22Rv1 (cell line): ENCODE measurements around the gene MAGI2.
"Not testable (repeated sequence)": the region's sequence is repeated elsewhere in the genome, so short reads cannot be mapped to it uniquely, and the experiment has no call there.

ENCODE experiments used
- H3K27ac ChIP-seq: fragments of 450-650 bp; 2 replicates; pipeline ENCODE4 v1.5.1; 2017
- CTCF ChIP-seq: fragments of 450-650 bp; IDR thresholded peaks from 2 replicates; pipeline ENCODE4 v1.5.1; 2017; ENCODE audit warnings: mild to moderate bottlenecking
- ZFX ChIP-seq: fragments of 450-650 bp; IDR thresholded peaks from 2 replicates; pipeline ENCODE4 v1.6.1; 2017; ENCODE audit warnings: antibody characterized with exemption, borderline replicate concordance

MAGI2 gene

DNA sequence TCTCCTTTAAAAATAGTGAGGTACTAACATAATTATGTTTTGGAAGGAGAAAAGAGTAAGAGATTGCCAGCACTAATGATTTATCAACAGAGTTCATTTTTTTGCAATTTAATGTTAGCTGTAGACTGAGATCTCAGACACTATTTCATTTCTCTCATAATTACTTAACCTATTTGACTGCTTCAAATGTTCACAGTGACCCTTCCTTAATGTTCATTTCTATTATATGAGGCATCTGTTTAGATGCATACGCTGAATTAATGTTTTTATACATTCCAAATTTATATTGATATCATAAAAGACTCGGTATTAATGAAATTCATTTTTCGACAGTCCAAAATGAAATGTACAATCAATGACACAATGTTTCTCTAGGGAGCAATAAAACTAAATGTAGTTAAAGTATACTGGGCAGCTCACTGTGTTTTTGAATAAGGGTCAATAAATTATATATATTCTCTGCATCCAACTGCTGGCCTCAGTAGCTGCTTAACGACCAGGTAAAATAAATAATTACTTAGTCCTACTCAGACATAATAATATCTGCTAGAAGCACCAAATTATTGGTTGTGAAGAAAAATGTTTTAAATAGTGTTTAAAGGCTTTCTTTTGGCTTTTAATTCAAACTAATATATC is 373.4 kb downstream of the MAGI2 start:
- H3K27ac ChIP-seq: no peak overlapping the region
- no peak for TF ChIP-seq ZFX
- TF ChIP-seq CTCF: no peak

DNA sequence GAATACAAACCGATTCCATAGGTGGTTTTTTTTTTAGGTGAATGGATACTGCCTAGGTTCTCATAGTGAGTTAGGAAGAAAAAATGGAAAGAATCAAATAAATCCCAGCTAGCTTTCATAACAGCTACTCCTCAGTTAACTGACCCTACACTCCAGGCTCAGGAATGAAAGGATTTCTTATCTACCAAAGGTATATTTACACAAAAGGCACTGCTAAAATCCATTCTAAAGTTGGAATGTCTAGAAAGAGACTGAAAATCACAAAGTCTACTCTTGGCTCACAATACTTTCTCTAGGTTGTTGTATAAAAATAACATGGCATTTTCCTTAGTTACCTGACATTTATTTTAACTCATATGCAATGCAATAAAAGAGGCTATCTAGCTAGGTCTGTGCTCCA is 375.2 kb downstream of the MAGI2 start:
- no peak overlapping the region for H3K27ac ChIP-seq
- TF ChIP-seq ZFX (no peak), CTCF (no peak)

DNA sequence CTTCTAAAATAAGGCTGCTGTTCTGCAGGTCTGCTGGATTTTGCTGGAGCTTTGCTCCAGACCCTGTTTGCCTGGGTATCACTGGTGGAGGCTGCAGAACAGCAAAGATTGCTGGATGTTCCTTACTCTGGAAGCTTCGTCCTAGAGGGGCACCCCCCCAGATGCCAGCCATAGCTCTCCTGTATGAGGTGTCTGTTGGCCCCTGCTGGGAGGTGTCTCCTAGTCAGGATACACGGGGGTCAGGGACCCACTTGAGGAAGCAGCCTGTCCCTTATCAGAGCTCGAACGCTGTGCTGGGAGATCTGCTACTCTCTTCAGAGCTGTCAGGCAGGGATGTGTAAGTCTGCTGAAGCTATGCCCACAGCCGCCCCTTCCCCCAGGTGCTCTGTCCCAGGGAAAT is 382.3 kb downstream of the MAGI2 start:
- not testable (repeated sequence) for H3K27ac ChIP-seq

- no peak overlapping the region for H3K27ac ChIP-seq
- TF ChIP-seq ZFX: no peak
Observed at GRCh38 chr7:79064187-79064823, 389.2 kb downstream of the MAGI2 start.

GRCh38 chr7:79063019-79063698 is 390.3 kb downstream of the MAGI2 start:
- no peak overlapping the region for H3K27ac ChIP-seq
- TF ChIP-seq CTCF (peak; percentile 48), ZFX (no peak)

GRCh38 chr7:79060498-79060897 is 393.0 kb downstream of the MAGI2 start:
- no peak for TF ChIP-seq ZFX
- no peak for TF ChIP-seq CTCF
- H3K27ac ChIP-seq: no peak overlapping the region

DNA sequence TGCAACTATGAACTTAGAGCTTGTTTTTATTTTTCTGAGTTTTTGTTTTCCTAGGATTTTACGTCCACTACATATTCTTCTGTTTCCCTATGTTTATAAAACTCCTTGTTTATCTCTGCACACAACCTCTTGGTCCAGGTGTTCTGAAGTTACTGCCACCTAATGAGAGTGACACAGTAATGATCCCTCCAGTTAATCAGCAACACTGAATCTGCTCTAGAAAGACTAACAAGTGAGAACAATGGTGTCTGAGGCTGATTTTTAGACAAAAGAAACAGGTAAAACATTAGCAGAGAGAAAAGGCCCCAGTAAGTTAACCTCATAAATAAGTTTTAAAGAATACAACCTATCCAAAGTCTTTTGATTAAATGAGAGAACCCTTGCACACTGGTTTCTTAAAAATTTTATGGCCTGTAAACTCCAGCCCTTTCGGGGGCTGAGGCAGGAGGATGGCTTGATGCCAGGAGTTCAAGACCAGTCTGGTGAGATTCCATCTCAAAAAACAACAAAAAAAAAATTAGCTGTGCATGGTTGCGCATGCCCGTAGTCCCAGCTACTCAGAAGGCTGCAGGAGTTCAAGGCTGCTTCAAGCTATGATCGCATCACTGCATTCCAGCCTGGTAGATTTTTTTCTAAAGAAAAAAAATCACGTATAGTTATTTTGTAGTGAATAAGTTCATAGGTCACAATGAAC is 397.6 kb downstream of the MAGI2 start:
- peak overlapping the region; percentile 33 for H3K27ac ChIP-seq
- TF ChIP-seq ZFX (no peak), CTCF (no peak)

DNA sequence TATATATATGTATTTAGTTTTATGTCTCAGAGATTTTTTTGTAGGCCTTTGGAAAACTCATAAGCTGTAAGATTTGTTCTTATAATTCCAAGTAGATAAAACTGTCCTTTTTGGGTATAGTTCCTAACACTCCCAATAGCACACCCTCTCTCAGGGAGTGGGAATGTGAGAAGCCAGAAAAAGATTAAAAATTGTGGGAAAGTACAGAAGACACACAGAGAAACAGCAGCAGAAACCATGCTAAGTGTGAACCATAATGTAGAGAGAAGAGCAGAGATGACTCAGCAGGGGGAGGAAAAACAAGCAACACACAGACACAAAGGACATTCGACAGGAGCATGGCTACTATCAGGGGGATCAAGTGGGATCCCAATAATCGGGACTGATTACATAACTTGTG is 401.6 kb downstream of the MAGI2 start:
- H3K27ac ChIP-seq: no peak overlapping the region
- TF ChIP-seq ZFX (no peak), CTCF (no peak)
